ENCODE results near the gene REC8.

Gene REC8

GRCh38 chr14:24171422-24172260 is at the start of gene REC8:
REC8 (plus strand) TSS chr14:24172080; CDS start chr14:24172553, 473 bp downstream.
- DNase-seq (ENCODE audit: low read depth), result no peak

- DNase-seq (ENCODE audit: low read depth), result no peak
These were observed 49.5 kb upstream of the REC8 start for GRCh38 chr14:24122416-24122815.

GRCh38 chr14:24122898-24123297 is 49.0 kb upstream of the REC8 start:
- DNase-seq (ENCODE audit: low read depth), result no peak

- no peak for DNase-seq (ENCODE audit: low read depth)
These were observed 48.2 kb upstream of the REC8 start for GRCh38 chr14:24123424-24124417.

- no peak for DNase-seq (ENCODE audit: low read depth)
These were observed 44.9 kb upstream of the REC8 start for GRCh38 chr14:24126939-24127338.

- DNase-seq (ENCODE audit: low read depth), result no peak
These were observed 44.2 kb upstream of the REC8 start for GRCh38 chr14:24127673-24128072.

GRCh38 chr14:24129410-24129998 is 42.4 kb upstream of the REC8 start:
- DNase-seq (ENCODE audit: low read depth), result no peak

GRCh38 chr14:24130380-24130716 is 41.5 kb upstream of the REC8 start, which contains the start of gene FITM1:
FITM1 (plus strand) TSS chr14:24130659; CDS start chr14:24131564, 905 bp downstream.
- DNase-seq (ENCODE audit: low read depth), result no peak

- no peak for DNase-seq (ENCODE audit: low read depth)
These were observed 40.9 kb upstream of the REC8 start for GRCh38 chr14:24130717-24131548.

- DNase-seq (ENCODE audit: low read depth), result no peak
These were observed 40.3 kb upstream of the REC8 start for GRCh38 chr14:24131549-24131966.

GRCh38 chr14:24132061-24132685 is 39.7 kb upstream of the REC8 start:
- no peak for DNase-seq (ENCODE audit: low read depth)

- no peak for DNase-seq (ENCODE audit: low read depth)
These were observed 38.9 kb upstream of the REC8 start for GRCh38 chr14:24132976-24133375.

- DNase-seq (ENCODE audit: low read depth), result no peak
These were observed 38.1 kb upstream of the REC8 start for GRCh38 chr14:24133735-24134134.

- no peak for DNase-seq (ENCODE audit: low read depth)
These were observed 36.4 kb upstream of the REC8 start for GRCh38 chr14:24135584-24135833.

GRCh38 chr14:24135834-24136683 is 35.8 kb upstream of the REC8 start, which contains the start of gene PSME1:
PSME1 (plus strand) TSS chr14:24136194; CDS start chr14:24136263, 69 bp downstream.
- DNase-seq (ENCODE audit: low read depth), result no peak

GRCh38 chr14:24136684-24137528 is 35.0 kb upstream of the REC8 start:
- no peak for DNase-seq (ENCODE audit: low read depth)

GRCh38 chr14:24137529-24138395 is 34.1 kb upstream of the REC8 start:
- no peak for DNase-seq (ENCODE audit: low read depth)

All from GM04503 (cell line).